GM18505 (cell line): ENCODE data around the gene ART1.
"Not testable (repeated sequence)": the region's sequence is repeated elsewhere in the genome, so short reads cannot be mapped to it uniquely, and the experiment has no call there.

Experiments
- ATAC-seq: cut with Tn5 transposase; IDR thresholded peaks from one replicate; pipeline ENCODE4 v1.9.1; 2021; ENCODE audit not compliant: unreplicated experiment
- POLR2A ChIP-seq: IDR thresholded peaks from 4 replicates; pipeline ENCODE4 v1.6.1; 2011; ENCODE audit warnings: borderline replicate concordance; ENCODE audit not compliant: insufficient read depth, insufficient read length; ENCODE audit errors: extremely low read depth

ART1 gene

GRCh38 chr11:3642071-3642951, 2.6 kb upstream of the ART1 start:
- no peak for ATAC-seq
- no peak for TF ChIP-seq POLR2A

- not testable (repeated sequence) for ATAC-seq
Observed at GRCh38 chr11:3643102-3643546, 1.8 kb upstream of the ART1 start.

GRCh38 chr11:3645552-3645951, 624 bp downstream of the ART1 start:
- no peak for ATAC-seq
- TF ChIP-seq POLR2A: no peak

GRCh38 chr11:3648843-3649242, 3.9 kb downstream of the ART1 start:
- ATAC-seq: not testable (repeated sequence)

- not testable (repeated sequence) for ATAC-seq
Observed at GRCh38 chr11:3649374-3649773, 4.4 kb downstream of the ART1 start.

GRCh38 chr11:3652514-3652913, 7.6 kb downstream of the ART1 start:
- ATAC-seq: not testable (repeated sequence)

GRCh38 chr11:3655547-3655946, 10.6 kb downstream of the ART1 start:
- no peak for ATAC-seq
- TF ChIP-seq POLR2A: no peak

GRCh38 chr11:3657331-3657730, 12.4 kb downstream of the ART1 start:
- ATAC-seq: not testable (repeated sequence)

- TF ChIP-seq POLR2A: no peak
- ATAC-seq: no peak
Observed at GRCh38 chr11:3658252-3658651, 13.3 kb downstream of the ART1 start.

- no peak for TF ChIP-seq POLR2A
- ATAC-seq: no peak
Observed at GRCh38 chr11:3659595-3660515, 14.9 kb downstream of the ART1 start.

GRCh38 chr11:3660960-3661359, 16.0 kb downstream of the ART1 start:
- TF ChIP-seq POLR2A: no peak
- ATAC-seq: no peak

GRCh38 chr11:3662856-3663255, 17.9 kb downstream of the ART1 start:
- TF ChIP-seq POLR2A: no peak
- no peak for ATAC-seq

GRCh38 chr11:3664032-3664630, 19.2 kb downstream of the ART1 start:
- no peak for TF ChIP-seq POLR2A
- no peak for ATAC-seq
